OCI-LY3 (cell line): ENCODE data around the gene GRM4.

Source experiments
- CTCF ChIP-seq: fragments of 200-600, 300-600 bp; sonication (generic); IDR thresholded peaks from 2 replicates; pipeline ENCODE4 v1.5.1; 2014; ENCODE audit warnings: antibody characterized with exemption, low read length, low read depth
- EZH2phosphoT487 ChIP-seq: fragments of 200-600 bp; shearing (Covaris generic); IDR thresholded peaks from 2 replicates; pipeline ENCODE4 v1.6.1; 2018; ENCODE audit warnings: antibody characterized with exemption, mixed run types, low read depth

- TF ChIP-seq CTCF (no peak), EZH2phosphoT487 (no peak)
These were observed 3.0 kb upstream of the GRM4 start for GRCh38 chr6:34148631-34149451.
